Measurements from ENCODE around the gene CEMIP.

The CEMIP gene

GRCh38 chr15:80989518-80990478 is 210.6 kb downstream of the CEMIP start, which contains the start of gene MESD:
TSS of gene MESD (minus strand) at chr15:80989819. CDS start at chr15:80989791, 28 bp downstream.
- DNase-seq (ENCODE audit: low spot score), result peak; percentile 93
- peaks cover 48% of the 10 kb centered on the region for H3K4me1 Mint-ChIP-seq (ENCODE audit: low read depth)
- peak within 1 kb of the TSS; percentile 96 for H3K4me3 Mint-ChIP-seq
- H3K27me3 Mint-ChIP-seq (ENCODE audit: low read depth), result no peaks in the 10 kb centered on the region
- peaks cover 22% of the 10 kb centered on the region for H3K36me3 Mint-ChIP-seq (ENCODE audit: low read depth)
- no peaks in the 10 kb centered on the region for H3K9me3 Mint-ChIP-seq
- H3K27ac Mint-ChIP-seq, result peak within 1 kb of the TSS; percentile 94

- peaks cover under 1% of the 10 kb centered on the region for H3K9me3 Mint-ChIP-seq
- H3K4me3 Mint-ChIP-seq, result peak overlapping the region; percentile 96
- DNase-seq (ENCODE audit: low spot score), result no peak
- no peaks in the 10 kb centered on the region for H3K27me3 Mint-ChIP-seq (ENCODE audit: low read depth)
- H3K36me3 Mint-ChIP-seq (ENCODE audit: low read depth), result peaks cover 21% of the 10 kb centered on the region
- H3K27ac Mint-ChIP-seq, result peak overlapping the region; percentile 64
- peaks cover 44% of the 10 kb centered on the region for H3K4me1 Mint-ChIP-seq (ENCODE audit: low read depth)
Measured at GRCh38 chr15:80990955-80991354, 211.8 kb downstream of the CEMIP start.

GRCh38 chr15:80991421-80991820 is 212.3 kb downstream of the CEMIP start:
- Mint-ChIP-seq H3K4me3 (peak overlapping the region; percentile 96), H3K27me3 (ENCODE audit: low read depth) (no peaks in the 10 kb centered on the region), H3K4me1 (ENCODE audit: low read depth) (peaks cover 44% of the 10 kb centered on the region), H3K36me3 (ENCODE audit: low read depth) (peaks cover 21% of the 10 kb centered on the region), H3K27ac (peak overlapping the region; percentile 64), H3K9me3 (peaks cover 5% of the 10 kb centered on the region)
- DNase-seq (ENCODE audit: low spot score), result peak; percentile 29

- H3K27ac Mint-ChIP-seq, result no peak overlapping the region
- peaks cover 18% of the 10 kb centered on the region for H3K36me3 Mint-ChIP-seq (ENCODE audit: low read depth)
- H3K27me3 Mint-ChIP-seq (ENCODE audit: low read depth), result no peaks in the 10 kb centered on the region
- H3K9me3 Mint-ChIP-seq, result peaks cover 5% of the 10 kb centered on the region
- peaks cover 40% of the 10 kb centered on the region for H3K4me1 Mint-ChIP-seq (ENCODE audit: low read depth)
- H3K4me3 Mint-ChIP-seq, result no peak overlapping the region
- DNase-seq (ENCODE audit: low spot score), result no peak
Measured at GRCh38 chr15:80992006-80992405, 212.8 kb downstream of the CEMIP start.

- DNase-seq (ENCODE audit: low spot score), result no peak
- Mint-ChIP-seq H3K4me1 (ENCODE audit: low read depth) (peaks cover 43% of the 10 kb centered on the region), H3K36me3 (ENCODE audit: low read depth) (peaks cover 20% of the 10 kb centered on the region), H3K27ac (no peak overlapping the region), H3K27me3 (ENCODE audit: low read depth) (no peaks in the 10 kb centered on the region), H3K9me3 (peaks cover 10% of the 10 kb centered on the region), H3K4me3 (no peak overlapping the region)
Measured at GRCh38 chr15:80992441-80992840, 213.3 kb downstream of the CEMIP start.

- H3K27ac Mint-ChIP-seq, result no peak overlapping the region
- no peak for DNase-seq (ENCODE audit: low spot score)
- no peak overlapping the region for H3K4me3 Mint-ChIP-seq
- peaks cover 12% of the 10 kb centered on the region for H3K9me3 Mint-ChIP-seq
- H3K27me3 Mint-ChIP-seq (ENCODE audit: low read depth), result no peaks in the 10 kb centered on the region
- peaks cover 14% of the 10 kb centered on the region for H3K36me3 Mint-ChIP-seq (ENCODE audit: low read depth)
- peaks cover 46% of the 10 kb centered on the region for H3K4me1 Mint-ChIP-seq (ENCODE audit: low read depth)
Measured at GRCh38 chr15:80996247-80996646, 217.1 kb downstream of the CEMIP start.

- H3K36me3 Mint-ChIP-seq (ENCODE audit: low read depth), result peaks cover 18% of the 10 kb centered on the region
- peaks cover 32% of the 10 kb centered on the region for H3K4me1 Mint-ChIP-seq (ENCODE audit: low read depth)
- H3K9me3 Mint-ChIP-seq, result peaks cover 12% of the 10 kb centered on the region
- H3K27me3 Mint-ChIP-seq (ENCODE audit: low read depth), result no peaks in the 10 kb centered on the region
- no peak overlapping the region for H3K4me3 Mint-ChIP-seq
- no peak for DNase-seq (ENCODE audit: low spot score)
- no peak overlapping the region for H3K27ac Mint-ChIP-seq
Measured at GRCh38 chr15:80997692-80998091, 218.5 kb downstream of the CEMIP start.

DNA sequence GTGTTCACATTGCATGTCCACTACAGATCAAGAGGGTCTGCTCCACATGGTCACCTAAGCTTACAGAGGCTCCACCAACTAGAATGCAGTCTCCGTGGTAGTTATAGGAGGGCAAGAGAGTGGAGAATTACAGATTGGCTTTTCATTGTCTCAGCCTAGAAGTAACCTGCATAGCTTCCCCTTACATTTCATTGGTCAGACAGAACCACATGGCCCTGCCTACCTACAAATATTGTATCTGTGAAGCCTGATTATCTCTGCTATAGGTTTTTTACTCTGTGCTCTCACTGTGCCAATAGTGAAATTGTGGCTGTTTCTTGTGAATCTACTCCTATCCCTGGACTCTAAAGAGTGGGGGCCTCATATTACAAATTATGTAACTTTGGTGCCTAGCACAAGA is 219.1 kb downstream of the CEMIP start:
- Mint-ChIP-seq H3K27me3 (ENCODE audit: low read depth) (no peaks in the 10 kb centered on the region), H3K27ac (peak overlapping the region; percentile 74), H3K4me3 (peak overlapping the region; percentile 18), H3K4me1 (ENCODE audit: low read depth) (peaks cover 34% of the 10 kb centered on the region), H3K36me3 (ENCODE audit: low read depth) (peaks cover 18% of the 10 kb centered on the region), H3K9me3 (peaks cover 12% of the 10 kb centered on the region)
- DNase-seq (ENCODE audit: low spot score), result no peak

DNA sequence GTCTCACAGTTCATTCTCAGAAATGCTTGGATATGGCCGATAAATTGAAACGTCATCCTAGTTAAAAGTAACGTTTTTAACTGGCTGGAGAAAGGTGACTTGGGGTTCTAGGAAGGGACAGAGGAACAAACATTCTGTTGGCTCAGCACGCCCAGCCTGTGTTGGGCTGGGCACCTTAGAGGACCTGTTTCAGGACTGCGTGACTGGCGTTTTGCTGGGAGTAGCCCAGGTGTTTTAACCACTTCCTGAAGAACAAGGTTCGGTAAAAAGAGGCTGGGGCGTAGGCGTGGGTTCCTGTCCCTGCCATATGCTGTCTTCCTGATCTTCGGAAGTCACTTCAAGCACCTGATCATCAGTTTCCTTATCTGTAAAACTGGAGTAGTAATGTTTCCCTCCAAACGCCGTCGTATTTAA is 220.5 kb downstream of the CEMIP start:
- peaks cover 12% of the 10 kb centered on the region for H3K9me3 Mint-ChIP-seq
- H3K4me3 Mint-ChIP-seq, result peak overlapping the region; percentile 99
- H3K4me1 Mint-ChIP-seq (ENCODE audit: low read depth), result peaks cover 46% of the 10 kb centered on the region
- no peaks in the 10 kb centered on the region for H3K27me3 Mint-ChIP-seq (ENCODE audit: low read depth)
- peak overlapping the region; percentile 97 for H3K27ac Mint-ChIP-seq
- H3K36me3 Mint-ChIP-seq (ENCODE audit: low read depth), result peaks cover 32% of the 10 kb centered on the region
- DNase-seq (ENCODE audit: low spot score), result peak; percentile 65

DNA sequence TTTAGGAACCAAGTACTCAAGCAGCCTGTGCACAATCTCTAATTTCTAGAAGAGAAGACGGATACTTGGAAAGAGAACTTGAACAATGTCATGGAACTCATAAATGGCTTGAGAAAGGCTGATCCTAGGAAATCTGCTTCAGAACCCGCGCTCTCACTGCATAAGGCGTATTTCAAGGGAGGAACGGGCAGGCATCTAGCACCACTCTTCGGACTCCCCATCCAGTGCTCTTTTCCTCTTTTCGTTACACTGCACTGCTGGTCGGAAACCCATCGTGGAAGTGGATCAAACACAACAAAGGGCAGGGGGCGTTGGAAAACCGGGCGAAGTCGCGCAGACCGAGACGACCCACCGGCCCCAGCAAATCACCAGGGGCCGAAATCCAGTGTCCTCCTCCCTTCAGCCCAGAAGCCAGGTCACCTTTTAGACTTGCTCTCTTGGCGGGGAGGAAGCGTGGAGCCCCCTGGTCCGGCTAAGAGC is 221.0 kb downstream of the CEMIP start:
- peak; percentile 9 for DNase-seq (ENCODE audit: low spot score)
- H3K27me3 Mint-ChIP-seq (ENCODE audit: low read depth), result no peaks in the 10 kb centered on the region
- peak overlapping the region; percentile 97 for H3K27ac Mint-ChIP-seq
- H3K4me3 Mint-ChIP-seq, result peak overlapping the region; percentile 99
- H3K9me3 Mint-ChIP-seq, result peaks cover 12% of the 10 kb centered on the region
- peaks cover 50% of the 10 kb centered on the region for H3K4me1 Mint-ChIP-seq (ENCODE audit: low read depth)
- peaks cover 38% of the 10 kb centered on the region for H3K36me3 Mint-ChIP-seq (ENCODE audit: low read depth)

GRCh38 chr15:81000624-81001151 is 221.5 kb downstream of the CEMIP start, which contains the start of gene TLNRD1:
TSS of gene TLNRD1 (plus strand) at chr15:81000923. CDS start at chr15:81002272, 1,349 bp downstream.
- H3K4me3 Mint-ChIP-seq, result peak within 1 kb of the TSS; percentile 99
- peaks cover 54% of the 10 kb centered on the region for H3K4me1 Mint-ChIP-seq (ENCODE audit: low read depth)
- H3K27me3 Mint-ChIP-seq (ENCODE audit: low read depth), result no peaks in the 10 kb centered on the region
- peaks cover 12% of the 10 kb centered on the region for H3K9me3 Mint-ChIP-seq
- peaks cover 43% of the 10 kb centered on the region for H3K36me3 Mint-ChIP-seq (ENCODE audit: low read depth)
- H3K27ac Mint-ChIP-seq, result peak within 1 kb of the TSS; percentile 97
- peak; percentile 89 for DNase-seq (ENCODE audit: low spot score)
